GM23338 (cell line): ENCODE measurements around the gene TMBIM6. TPM values are rescaled to one million over a fixed set of nuclear protein-coding genes. Genes with fewer than 3 reads are reported as not detected.

ENCODE experiments used
- ATAC-seq: fragments of 200-7000 bp; cut with Tn5 transposase; 3 replicates; pipeline ENCODE4 v1.9.1; 2020
- DNase-seq: peaks from one replicate; pipeline ENCODE4 v3.0.0-alpha.2; 2015; ENCODE audit warnings: low spot score
- H2AFZ ChIP-seq: fragments of 200-600 bp; sonication (generic); 2 replicates; pipeline ENCODE4 v1.8.0; 2016; ENCODE audit warnings: antibody characterized with exemption, mild to moderate bottlenecking, moderate library complexity
- H3F3A ChIP-seq: fragments of 200-600 bp; sonication (generic); replicated peaks from 2 replicates; pipeline ENCODE4 v1.8.0; 2017; ENCODE audit warnings: antibody characterized with exemption, mixed run types, low read depth
- H3K27ac ChIP-seq: fragments of 200-600 bp; sonication (generic); 2 replicates; pipeline ENCODE4 v1.6.1; 2016; ENCODE audit warnings: low read depth
- H3K27me3 ChIP-seq: fragments of 200-600 bp; sonication (generic); 2 replicates; pipeline ENCODE4 v1.8.0; 2016; ENCODE audit warnings: mild to moderate bottlenecking, mixed run types, moderate library complexity; ENCODE audit not compliant: insufficient read depth
- H3K36me3 ChIP-seq: fragments of 200-600 bp; sonication (generic); 2 replicates; pipeline ENCODE4 v1.8.0; 2016; ENCODE audit warnings: mild to moderate bottlenecking; ENCODE audit not compliant: insufficient read depth
- H3K4me1 ChIP-seq: fragments of 200-600 bp; sonication (generic); 2 replicates; pipeline ENCODE4 v1.8.0; 2016; ENCODE audit warnings: mild to moderate bottlenecking, moderate library complexity; ENCODE audit not compliant: insufficient read depth
- H3K4me2 ChIP-seq: fragments of 200-600 bp; sonication (generic); 2 replicates; pipeline ENCODE4 v1.7.1; 2017; ENCODE audit warnings: mixed run types
- H3K4me3 ChIP-seq: fragments of 200-600 bp; sonication (generic); 2 replicates; pipeline ENCODE4 v1.6.1; 2016; ENCODE audit warnings: mixed run types
- H3K79me2 ChIP-seq: fragments of 200-600 bp; sonication (generic); replicated peaks from 2 replicates; pipeline ENCODE4 v1.8.0; 2017; ENCODE audit warnings: mild to moderate bottlenecking; ENCODE audit not compliant: insufficient read depth
- H3K9me2 ChIP-seq: fragments of 200-600 bp; sonication (generic); 2 replicates; pipeline ENCODE4 v1.8.0; 2017; ENCODE audit not compliant: insufficient read depth
- H4K20me1 ChIP-seq: fragments of 200-600 bp; sonication (generic); replicated peaks from 2 replicates; pipeline ENCODE4 v1.8.0; 2017; ENCODE audit warnings: mild to moderate bottlenecking; ENCODE audit not compliant: insufficient read depth
- H3K27ac Mint-ChIP-seq: 2 replicates; pipeline ENCODE4 v1.8.0; 2020; ENCODE audit warnings: inconsistent platforms, mild to moderate bottlenecking, moderate library complexity, mixed read lengths
- H3K27me3 Mint-ChIP-seq: 3 replicates; pipeline ENCODE4 v1.8.0; 2022; ENCODE audit warnings: low read depth, mild to moderate bottlenecking, moderate library complexity, mixed read lengths, inconsistent platforms; ENCODE audit not compliant: insufficient read depth, poor library complexity
- H3K36me3 Mint-ChIP-seq: 3 replicates; pipeline ENCODE4 v1.8.0; 2021; ENCODE audit warnings: low read depth, mild to moderate bottlenecking, inconsistent platforms, moderate library complexity, mixed read lengths
- H3K4me1 Mint-ChIP-seq: 3 replicates; pipeline ENCODE4 v1.8.0; 2020; ENCODE audit warnings: mild to moderate bottlenecking, inconsistent platforms, mixed read lengths
- H3K4me3 Mint-ChIP-seq: 3 replicates; pipeline ENCODE4 v1.8.0; 2021; ENCODE audit warnings: moderate library complexity, mild to moderate bottlenecking, inconsistent platforms, mixed read lengths
- H3K9me3 Mint-ChIP-seq: 3 replicates; pipeline ENCODE4 v1.8.0; 2020; ENCODE audit warnings: moderate library complexity, mild to moderate bottlenecking, inconsistent platforms, mixed read lengths
- CREB1 ChIP-seq: fragments of 250-450 bp; sonication (Bioruptor Pico); IDR thresholded peaks from 2 replicates; pipeline ENCODE4 v1.5.0; 2020; ENCODE audit warnings: low read depth, mild to moderate bottlenecking, moderate library complexity
- EZH2phosphoT487 ChIP-seq: fragments of 200-600 bp; sonication (generic); IDR thresholded peaks from one replicate; pipeline ENCODE4 v1.8.1; 2018; ENCODE audit warnings: antibody characterized with exemption; ENCODE audit not compliant: unreplicated experiment
- JUNB ChIP-seq: IDR thresholded peaks from one replicate; pipeline ENCODE4 v1.6.1; 2016; ENCODE audit warnings: antibody characterized with exemption; ENCODE audit not compliant: unreplicated experiment
- NANOG ChIP-seq: IDR thresholded peaks from 2 replicates; pipeline ENCODE4 v1.6.1; 2016; ENCODE audit warnings: antibody characterized with exemption, borderline replicate concordance
- POLR2AphosphoS5 ChIP-seq: IDR thresholded peaks from 2 replicates; pipeline ENCODE4 v1.6.1; 2016; ENCODE audit warnings: antibody characterized with exemption, low read depth
- REST ChIP-seq: IDR thresholded peaks from one replicate; pipeline ENCODE4 v1.6.1; 2018; ENCODE audit warnings: antibody characterized with exemption; ENCODE audit not compliant: unreplicated experiment
- ZNF114 ChIP-seq: fragments of 250-450 bp; sonication (Bioruptor Pico); IDR thresholded peaks from 2 replicates; pipeline ENCODE4 v1.5.0; 2020; ENCODE audit warnings: mild to moderate bottlenecking, moderate library complexity
- ZNF462 ChIP-seq: fragments of 250-450 bp; sonication (Bioruptor Pico); IDR thresholded peaks from 2 replicates; pipeline ENCODE4 v1.5.0; 2020; ENCODE audit warnings: mild to moderate bottlenecking, moderate library complexity
- polyA plus RNA-seq: library from polyadenylated mRNA; unstranded; fragments of >200 nt; fragmentation: Nextera tagmentation; extraction: Ambion mirVana; gene quantifications from 2 replicates; pipeline ENCODE4 v1.2.1, GENCODE V29; 2016
- total RNA-seq: library from RNA; depleted of rRNA; stranded (reverse); fragments of >200 nt; shearing (Covaris generic); gene quantifications from 2 replicates; pipeline ENCODE4 v1.2.3, GENCODE V29; 2014

TMBIM6 gene
- total and polyA plus RNA-seq, 2 experiments from 2014 or later = 245 to 349 TPM

GRCh38 chr12:49776858-49777257 is 35.5 kb downstream of the TMBIM6 start (continued):
- TF ChIP-seq REST = no peak
- TF ChIP-seq ZNF462 = no peak
- TF ChIP-seq JUNB = no peak
- no peak for TF ChIP-seq POLR2AphosphoS5

- DNase-seq (no peak), ATAC-seq (no peak)
- H3F3A ChIP-seq = no peaks in the 10 kb centered on the region
- H3K9me2 ChIP-seq = no peaks in the 10 kb centered on the region
- Mint-ChIP-seq H3K36me3 (no peaks in the 10 kb centered on the region), H3K4me3 (no peak overlapping the region), H3K9me3 (no peaks in the 10 kb centered on the region; the same call in 2 of the 3 replicates), H3K4me1 (peaks cover 12% of the 10 kb centered on the region), H3K27ac (no peak overlapping the region), H3K27me3 (peaks cover 18% of the 10 kb centered on the region)
- no peaks in the 10 kb centered on the region for H3K4me1 ChIP-seq
- no peak overlapping the region for H2AFZ ChIP-seq
- no peaks in the 10 kb centered on the region for H3K79me2 ChIP-seq
- H3K27ac ChIP-seq = no peak overlapping the region
- no peaks in the 10 kb centered on the region for H4K20me1 ChIP-seq
- H3K4me3 ChIP-seq = no peak overlapping the region
- no peaks in the 10 kb centered on the region for H3K36me3 ChIP-seq
- no peak overlapping the region for H3K4me2 ChIP-seq
- no peaks in the 10 kb centered on the region for H3K27me3 ChIP-seq
- TF ChIP-seq JUNB (no peak), EZH2phosphoT487 (no peak), ZNF114 (CRISPR knock-in tag) (no peak), CREB1 (CRISPR knock-in tag) (no peak), NANOG (no peak), POLR2AphosphoS5 (no peak)
Measured at GRCh38 chr12:49777341-49777740, 36.0 kb downstream of the TMBIM6 start.
